ENCODE measurements around the gene DUSP3. TPM values are rescaled to one million over a fixed set of nuclear protein-coding genes. Genes with fewer than 3 reads are reported as not detected.
A peak's percentile ranks its signal among the peaks of the same experiment; 100 is the strongest.

Gene DUSP3
- total RNA-seq, 1 experiment from 2014 or later, result 16.9 TPM

DNA sequence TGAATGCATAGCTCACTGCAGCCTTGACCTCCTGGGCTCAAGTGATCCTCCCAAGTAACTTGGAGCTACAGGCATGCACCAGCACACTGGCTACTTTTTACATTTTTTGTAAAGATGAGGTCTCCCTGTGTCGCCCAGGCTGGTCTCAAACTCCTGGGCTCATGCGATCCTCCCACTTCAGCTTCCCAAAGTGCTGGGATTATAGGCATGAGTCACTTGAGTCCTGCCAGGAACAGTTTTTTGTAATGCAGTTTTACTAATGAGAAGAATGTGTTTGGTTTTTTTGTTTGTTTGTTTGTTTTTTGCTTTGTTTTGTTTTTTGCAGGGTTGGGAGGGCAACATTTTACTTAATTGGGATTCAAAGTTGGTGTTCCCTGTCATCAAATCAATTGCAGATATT is 42.4 kb downstream of the DUSP3 start:
- Histone ChIP-seq H3K4me2 (ENCODE audit: insufficient read depth, insufficient read length, low read length) (no peak overlapping the region), H2BK5ac (ENCODE audit: insufficient read length, low read length) (no peak overlapping the region), H3K23ac (ENCODE audit: insufficient read length, low read depth, low read length) (no peak overlapping the region), H4K5ac (ENCODE audit: insufficient read length, low read depth, low read length) (no peak overlapping the region), H2BK20ac (ENCODE audit: low read depth, low read length, poor library complexity, severe bottlenecking) (no peak overlapping the region), H4K8ac (replicated peaks; ENCODE audit: insufficient read length, low read depth, low read length) (no peak overlapping the region), H3T11ph (ENCODE audit: low read length) (no peak overlapping the region), H2BK12ac (ENCODE audit: insufficient read length, low read depth, low read length) (no peak overlapping the region), H3K27ac (ENCODE audit: insufficient read length, low read depth, low read length) (no peak overlapping the region), H3K23me2 (ENCODE audit: insufficient read length, low read depth, low read length, poor library complexity, severe bottlenecking) (no peaks in the 10 kb centered on the region), H3K79me1 (ENCODE audit: insufficient read depth, low read depth, low read length, poor library complexity, severe bottlenecking) (no peaks in the 10 kb centered on the region), H2AFZ (ENCODE audit: low read length) (no peak overlapping the region), H2BK120ac (ENCODE audit: low read depth, low read length, poor library complexity, severe bottlenecking) (no peak overlapping the region), H4K91ac (ENCODE audit: insufficient read length, low read depth, low read length) (no peak overlapping the region), H3K56ac (ENCODE audit: insufficient read length, low read depth, low read length) (no peak overlapping the region), H3K14ac (ENCODE audit: insufficient read depth, low read length) (no peak overlapping the region), H3K4me1 (ENCODE audit: insufficient read depth, low read length) (no peaks in the 10 kb centered on the region), H2AK5ac (ENCODE audit: insufficient read length, low read length) (no peak overlapping the region), H3K9me3 (ENCODE audit: control insufficient read depth, low read depth, low read length) (peaks cover 12% of the 10 kb centered on the region), H3K18ac (ENCODE audit: insufficient read length, low read depth, low read length) (no peak overlapping the region), H3K27me3 (ENCODE audit: insufficient read depth, low read length) (no peaks in the 10 kb centered on the region), H3K9ac (ENCODE audit: extremely low read depth, insufficient read length, low read length) (no peak overlapping the region), H2BK15ac (ENCODE audit: low read depth, low read length) (no peak overlapping the region), H3K79me2 (ENCODE audit: insufficient read depth, low read length) (no peaks in the 10 kb centered on the region), H4K20me1 (ENCODE audit: control insufficient read depth, insufficient read depth, insufficient read length) (no peaks in the 10 kb centered on the region), H3K4ac (ENCODE audit: low read depth, low read length) (no peak overlapping the region)
- WGBS (ENCODE audit: extremely low coverage, insufficient read length, low lambda C conversion rate), result no CpG with 5 or more reads among the region's 2 CpGs
- Mint-ChIP-seq H3K4me1 (peaks cover 18 to 28% of the 10 kb centered on the region in 2 experiments), H3K4me3 (0 out of 5 replicates have a peak overlapping the region, but pooled peaks of 1 of the 2 experiments have one; percentile 36), H3K36me3 (ENCODE audit: insufficient read depth in 1 of 3, low read depth in 3 of 3) (peaks cover 4 to 20% (median 17%) of the 10 kb centered on the region in 3 experiments; a peak in 5 of 7 replicates), H3K27me3 (ENCODE audit: low read depth) (peaks cover 1% of the 10 kb centered on the region; the same call in 1 of the 2 replicates), H3K27ac (peak overlapping the region; percentile 56 to 93 (median 86); a peak in 5 of 7 replicates), H3K9me3 (peaks cover 18 to 20% of the 10 kb centered on the region in 2 experiments)
- DNase-seq, result no peak
- TF ChIP-seq, protein P1, sequence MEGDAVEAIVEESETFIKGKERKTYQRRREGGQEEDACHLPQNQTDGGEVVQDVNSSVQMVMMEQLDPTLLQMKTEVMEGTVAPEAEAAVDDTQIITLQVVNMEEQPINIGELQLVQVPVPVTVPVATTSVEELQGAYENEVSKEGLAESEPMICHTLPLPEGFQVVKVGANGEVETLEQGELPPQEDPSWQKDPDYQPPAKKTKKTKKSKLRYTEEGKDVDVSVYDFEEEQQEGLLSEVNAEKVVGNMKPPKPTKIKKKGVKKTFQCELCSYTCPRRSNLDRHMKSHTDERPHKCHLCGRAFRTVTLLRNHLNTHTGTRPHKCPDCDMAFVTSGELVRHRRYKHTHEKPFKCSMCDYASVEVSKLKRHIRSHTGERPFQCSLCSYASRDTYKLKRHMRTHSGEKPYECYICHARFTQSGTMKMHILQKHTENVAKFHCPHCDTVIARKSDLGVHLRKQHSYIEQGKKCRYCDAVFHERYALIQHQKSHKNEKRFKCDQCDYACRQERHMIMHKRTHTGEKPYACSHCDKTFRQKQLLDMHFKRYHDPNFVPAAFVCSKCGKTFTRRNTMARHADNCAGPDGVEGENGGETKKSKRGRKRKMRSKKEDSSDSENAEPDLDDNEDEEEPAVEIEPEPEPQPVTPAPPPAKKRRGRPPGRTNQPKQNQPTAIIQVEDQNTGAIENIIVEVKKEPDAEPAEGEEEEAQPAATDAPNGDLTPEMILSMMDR (conservative IDR thresholded peaks at IDR 0.05), result no peak
